Retinal pigment epithelial cell (primary cell): ENCODE results near the gene CALHM3.

Experiments
- DNase-seq: peaks from one replicate; pipeline ENCODE4 v3.0.0-alpha.2; 2010; ENCODE audit warnings: low read depth
- H3K4me3 ChIP-seq: 2 replicates; pipeline ENCODE4 v1.5.1; 2011; ENCODE audit warnings: mild to moderate bottlenecking, low read length, control low read depth, moderate library complexity
- TF ChIP-seq, protein P1 (sequence below): conservative IDR thresholded peaks from 2 replicates; pipeline ENCODE4 v1.5.1; 2011; ENCODE audit warnings: low read depth, low read length, control low read depth, inconsistent platforms

Gene CALHM3

GRCh38 chr10:103447187-103447586 lies 31.9 kb downstream of the CALHM3 start:
- no peak overlapping the region for H3K4me3 ChIP-seq
- TF ChIP-seq, protein P1, sequence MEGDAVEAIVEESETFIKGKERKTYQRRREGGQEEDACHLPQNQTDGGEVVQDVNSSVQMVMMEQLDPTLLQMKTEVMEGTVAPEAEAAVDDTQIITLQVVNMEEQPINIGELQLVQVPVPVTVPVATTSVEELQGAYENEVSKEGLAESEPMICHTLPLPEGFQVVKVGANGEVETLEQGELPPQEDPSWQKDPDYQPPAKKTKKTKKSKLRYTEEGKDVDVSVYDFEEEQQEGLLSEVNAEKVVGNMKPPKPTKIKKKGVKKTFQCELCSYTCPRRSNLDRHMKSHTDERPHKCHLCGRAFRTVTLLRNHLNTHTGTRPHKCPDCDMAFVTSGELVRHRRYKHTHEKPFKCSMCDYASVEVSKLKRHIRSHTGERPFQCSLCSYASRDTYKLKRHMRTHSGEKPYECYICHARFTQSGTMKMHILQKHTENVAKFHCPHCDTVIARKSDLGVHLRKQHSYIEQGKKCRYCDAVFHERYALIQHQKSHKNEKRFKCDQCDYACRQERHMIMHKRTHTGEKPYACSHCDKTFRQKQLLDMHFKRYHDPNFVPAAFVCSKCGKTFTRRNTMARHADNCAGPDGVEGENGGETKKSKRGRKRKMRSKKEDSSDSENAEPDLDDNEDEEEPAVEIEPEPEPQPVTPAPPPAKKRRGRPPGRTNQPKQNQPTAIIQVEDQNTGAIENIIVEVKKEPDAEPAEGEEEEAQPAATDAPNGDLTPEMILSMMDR: no peak
- no peak for DNase-seq

DNA sequence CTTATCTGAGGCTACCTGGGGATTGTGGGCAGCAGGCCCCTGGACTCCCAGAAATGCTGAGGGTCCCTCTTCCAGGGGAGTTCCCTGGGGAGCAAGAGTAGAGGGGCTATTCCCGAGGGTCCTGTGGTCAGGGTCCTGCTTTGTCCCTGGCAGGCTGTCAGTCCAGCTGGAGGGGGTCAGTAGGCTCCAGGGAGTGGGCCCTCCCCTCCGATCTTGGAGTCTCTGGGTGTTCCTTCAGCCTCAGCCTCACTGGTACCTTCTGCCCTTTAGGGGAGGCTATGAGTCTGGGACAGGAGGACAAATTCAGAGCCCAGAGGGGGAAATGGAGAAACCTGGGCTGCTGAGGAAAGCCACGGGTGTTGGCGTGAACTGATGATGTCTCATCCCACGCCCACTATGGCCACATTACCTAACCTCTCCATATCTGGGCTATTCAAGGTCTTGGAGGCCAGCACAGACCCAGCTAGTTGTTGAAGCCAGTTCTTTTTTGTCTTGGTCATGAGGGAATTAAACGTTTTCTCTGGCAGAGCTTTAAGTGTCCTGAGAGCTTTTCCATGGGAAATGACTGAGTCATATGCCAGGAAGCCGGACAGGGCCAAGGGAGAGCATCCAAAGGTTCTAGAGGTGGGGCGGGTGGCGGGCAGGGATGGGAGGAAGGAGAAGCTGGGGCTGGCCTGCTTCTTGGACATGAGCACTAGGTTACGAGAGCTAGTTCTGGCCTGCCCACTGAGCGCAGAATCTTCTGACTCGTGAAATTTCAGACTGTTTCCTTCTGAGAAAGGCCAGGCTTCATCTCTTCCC lies 33.1 kb downstream of the CALHM3 start:
- H3K4me3 ChIP-seq: no peak overlapping the region
- DNase-seq: no peak
- TF ChIP-seq, protein P1: no peak

DNA sequence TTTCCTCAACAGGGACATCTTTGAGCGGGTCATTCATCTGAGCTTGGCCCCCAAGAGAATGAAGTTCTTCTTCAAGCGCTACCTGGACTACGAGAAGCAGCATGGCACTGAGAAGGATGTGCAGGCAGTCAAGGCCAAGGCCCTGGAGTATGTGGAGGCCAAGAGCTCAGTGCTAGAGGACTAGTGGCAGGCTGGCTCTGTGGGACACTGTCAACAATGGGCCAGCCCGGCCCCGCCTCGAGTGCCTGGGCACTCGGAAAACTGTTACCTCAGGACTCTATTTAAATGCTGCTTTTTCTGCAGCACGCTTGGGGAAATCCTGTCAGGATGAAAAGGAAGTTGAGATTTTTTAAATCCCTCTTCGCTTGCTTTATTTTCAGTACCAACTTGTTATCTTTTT lies 33.7 kb downstream of the CALHM3 start:
- no peak for DNase-seq
- TF ChIP-seq, protein P1: no peak
- H3K4me3 ChIP-seq: no peak overlapping the region

- no peak for DNase-seq
- TF ChIP-seq, protein P1: no peak
- no peak overlapping the region for H3K4me3 ChIP-seq
Measured at GRCh38 chr10:103444478-103444877, 34.6 kb downstream of the CALHM3 start.

DNA sequence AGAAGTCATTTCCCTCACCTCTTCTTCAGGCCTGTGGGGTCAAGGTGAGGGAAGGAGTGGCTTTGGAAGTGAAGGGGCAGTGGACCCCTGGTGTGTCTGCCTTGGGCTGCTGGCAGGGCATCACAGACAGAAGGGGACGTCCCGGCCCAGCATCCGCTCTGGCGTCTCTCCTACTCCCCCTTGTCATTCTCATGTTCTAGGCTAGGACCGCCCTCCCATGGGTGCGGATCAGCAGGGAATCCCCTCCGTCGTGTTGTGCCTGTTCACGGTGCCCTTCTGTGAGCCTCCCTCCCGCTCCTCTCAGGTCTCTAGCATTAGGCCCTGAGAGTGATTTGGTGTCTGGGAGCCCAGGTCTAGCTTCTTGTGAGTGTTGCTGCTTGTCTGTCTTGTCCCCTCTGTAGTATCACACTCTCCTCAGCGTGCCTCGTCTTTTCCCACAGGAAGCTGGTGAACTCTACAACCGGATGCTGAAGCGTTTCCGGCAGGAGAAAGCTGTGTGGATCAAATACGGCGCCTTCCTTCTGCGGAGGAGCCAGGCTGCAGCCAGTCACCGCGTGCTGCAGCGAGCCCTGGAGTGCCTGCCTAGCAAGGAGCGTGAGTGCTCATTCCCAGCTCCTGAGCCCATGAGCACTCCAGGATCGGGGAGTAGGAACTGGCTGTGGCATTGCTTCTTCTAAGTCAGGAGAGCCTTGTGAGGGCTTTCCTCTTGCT lies 35.4 kb downstream of the CALHM3 start:
- H3K4me3 ChIP-seq: no peak overlapping the region
- no peak for DNase-seq
- TF ChIP-seq, protein P1: no peak

DNA sequence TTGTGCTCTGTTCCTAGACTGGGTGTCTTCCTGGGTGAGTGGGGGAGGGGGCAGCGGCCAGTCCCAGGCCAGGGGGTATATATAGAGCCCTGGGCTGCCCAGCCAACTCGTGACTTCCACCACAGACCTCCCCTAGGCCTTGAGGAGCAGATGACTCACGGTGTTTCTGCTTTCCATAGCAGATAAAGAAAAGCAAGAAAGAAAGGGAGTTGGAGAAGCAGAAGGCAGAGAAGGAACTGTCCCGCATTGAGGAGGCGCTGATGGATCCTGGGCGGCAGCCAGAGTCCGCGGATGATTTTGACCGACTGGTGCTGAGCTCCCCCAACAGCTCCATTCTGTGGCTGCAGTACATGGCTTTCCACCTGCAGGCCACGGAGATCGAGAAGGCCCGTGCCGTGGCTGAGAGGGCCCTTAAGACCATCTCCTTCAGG lies 37.0 kb downstream of the CALHM3 start:
- H3K4me3 ChIP-seq: no peak overlapping the region
- DNase-seq: no peak
- TF ChIP-seq, protein P1: no peak
